Breast epithelium (tissue), 3 donors: Measurements from ENCODE around the gene GID4.

Experiments
- CTCF ChIP-seq, 3 donors: fragments of 450-650 bp; IDR thresholded peaks; one replicate each; pipeline ENCODE4 v1.5.1; 2016 to 2017; ENCODE audit warnings: antibody characterized with exemption in 3 of 3, mild to moderate bottlenecking in 3 of 3, moderate library complexity in 3 of 3
- POLR2A ChIP-seq: fragments of 450-650 bp; IDR thresholded peaks from one replicate; pipeline ENCODE4 v1.6.1; 2016; ENCODE audit warnings: antibody characterized with exemption, mild to moderate bottlenecking, moderate library complexity
- POLR2AphosphoS5 ChIP-seq, 3 donors: sonication (generic); formaldehyde crosslinking; IDR thresholded peaks; one replicate each; pipeline ENCODE4 v1.6.1; 2017; ENCODE audit warnings: antibody characterized with exemption in 3 of 3

- TF ChIP-seq POLR2A (no peak), CTCF (IDR thresholded peaks at IDR 0.05) (no peak), POLR2AphosphoS5 (IDR thresholded peaks at IDR 0.05) (no peak)
These were observed 65.8 kb downstream of the GID4 start for GRCh38 chr17:18105027-18105426.
